ENCODE data around the gene THRA.

THRA gene

GRCh38 chr17:40079545-40079944 is 16.8 kb downstream of the THRA start:
- no peak for DNase-seq (ENCODE audit: low read depth, low spot score)

- no peak for DNase-seq (ENCODE audit: low read depth, low spot score)
Measured at GRCh38 chr17:40084477-40084876, 21.7 kb downstream of the THRA start.

GRCh38 chr17:40086150-40087044 is 23.6 kb downstream of the THRA start:
- DNase-seq (ENCODE audit: low read depth, low spot score) = no peak

- no peak for DNase-seq (ENCODE audit: low read depth, low spot score)
Measured at GRCh38 chr17:40087049-40087794, 24.5 kb downstream of the THRA start.

- no peak for DNase-seq (ENCODE audit: low read depth, low spot score)
Measured at GRCh38 chr17:40087903-40088718, 25.3 kb downstream of the THRA start.

- DNase-seq (ENCODE audit: low read depth, low spot score) = no peak
Measured at GRCh38 chr17:40089077-40089895, 26.5 kb downstream of the THRA start.

- no peak for DNase-seq (ENCODE audit: low read depth, low spot score)
Measured at GRCh38 chr17:40090237-40091119, 27.7 kb downstream of the THRA start.

GRCh38 chr17:40091691-40092397 is 29.1 kb downstream of the THRA start:
- no peak for DNase-seq (ENCODE audit: low read depth, low spot score)

- no peak for DNase-seq (ENCODE audit: low read depth, low spot score)
Measured at GRCh38 chr17:40092581-40092980, 29.8 kb downstream of the THRA start.

GRCh38 chr17:40093005-40093579 is 30.3 kb downstream of the THRA start:
- no peak for DNase-seq (ENCODE audit: low read depth, low spot score)

- DNase-seq (ENCODE audit: low read depth, low spot score) = no peak
Measured at GRCh38 chr17:40093580-40094201, 30.9 kb downstream of the THRA start.

- no peak for DNase-seq (ENCODE audit: low read depth, low spot score)
Measured at GRCh38 chr17:40094874-40095273, 32.1 kb downstream of the THRA start.

- DNase-seq (ENCODE audit: low read depth, low spot score) = no peak
Measured at GRCh38 chr17:40095351-40095943, 32.7 kb downstream of the THRA start.

GRCh38 chr17:40095944-40096791 is 33.4 kb downstream of the THRA start:
- DNase-seq (ENCODE audit: low read depth, low spot score) = no peak

GRCh38 chr17:40097087-40097486 is 34.3 kb downstream of the THRA start:
- no peak for DNase-seq (ENCODE audit: low read depth, low spot score)

GRCh38 chr17:40097931-40098845 is 35.4 kb downstream of the THRA start:
- DNase-seq (ENCODE audit: low read depth, low spot score) = no peak
